SK-N-SH treated with all-trans-retinoic acid at 6 μM for 48 hours (cell line): ENCODE results near the gene HMGCR.

Source experiments
- ARNTL ChIP-seq: fragments of 450-650 bp; formaldehyde crosslinking; IDR thresholded peaks from 2 replicates; pipeline ENCODE4 v1.5.0; 2020; ENCODE audit warnings: low read depth, mild to moderate bottlenecking, moderate library complexity, borderline replicate concordance
- BACH2 ChIP-seq: fragments of 250-450 bp; sonication (Bioruptor Pico); IDR thresholded peaks from 2 replicates; pipeline ENCODE4 v1.9.0; 2021; ENCODE audit warnings: mild to moderate bottlenecking, borderline replicate concordance
- ISL1 ChIP-seq: fragments of 250-450 bp; sonication (Bioruptor Pico); IDR thresholded peaks from 2 replicates; pipeline ENCODE4 v2.1.2; 2022; ENCODE audit warnings: mild to moderate bottlenecking, moderate library complexity
- PPARA ChIP-seq: fragments of 250-450 bp; sonication (Bioruptor Pico); IDR thresholded peaks from 2 replicates; pipeline ENCODE4 v1.5.0; 2020; ENCODE audit warnings: mild to moderate bottlenecking, borderline replicate concordance
- RARB ChIP-seq: fragments of 250-450 bp; sonication (Bioruptor Pico); IDR thresholded peaks from 2 replicates; pipeline ENCODE4 v1.8.0; 2021; ENCODE audit warnings: mild to moderate bottlenecking, moderate library complexity
- SNAI2 ChIP-seq: fragments of 250-450 bp; sonication (Bioruptor Pico); IDR thresholded peaks from 2 replicates; pipeline ENCODE4 v1.5.0; 2020; ENCODE audit warnings: mild to moderate bottlenecking, moderate library complexity
- TCF4 ChIP-seq: fragments of 250-450 bp; sonication (Bioruptor Pico); IDR thresholded peaks from 2 replicates; pipeline ENCODE4 v1.8.0; 2021; ENCODE audit warnings: mild to moderate bottlenecking, moderate library complexity, borderline replicate concordance
- ZC3H10 ChIP-seq: fragments of 250-450 bp; sonication (Bioruptor Pico); IDR thresholded peaks from 2 replicates; pipeline ENCODE4 v1.5.1; 2021; ENCODE audit warnings: mild to moderate bottlenecking, moderate library complexity
- ZFP30 ChIP-seq: fragments of 450-650 bp; formaldehyde crosslinking; IDR thresholded peaks from 2 replicates; pipeline ENCODE4 v1.5.0; 2022; ENCODE audit warnings: mild to moderate bottlenecking, moderate library complexity
- TF ChIP-seq, protein P1 (sequence below): fragments of 250-450 bp; sonication (Bioruptor Pico); IDR thresholded peaks from 2 replicates; pipeline ENCODE4 v1.8.0; 2021; ENCODE audit warnings: low read depth, mild to moderate bottlenecking, moderate library complexity, borderline replicate concordance

DNA sequence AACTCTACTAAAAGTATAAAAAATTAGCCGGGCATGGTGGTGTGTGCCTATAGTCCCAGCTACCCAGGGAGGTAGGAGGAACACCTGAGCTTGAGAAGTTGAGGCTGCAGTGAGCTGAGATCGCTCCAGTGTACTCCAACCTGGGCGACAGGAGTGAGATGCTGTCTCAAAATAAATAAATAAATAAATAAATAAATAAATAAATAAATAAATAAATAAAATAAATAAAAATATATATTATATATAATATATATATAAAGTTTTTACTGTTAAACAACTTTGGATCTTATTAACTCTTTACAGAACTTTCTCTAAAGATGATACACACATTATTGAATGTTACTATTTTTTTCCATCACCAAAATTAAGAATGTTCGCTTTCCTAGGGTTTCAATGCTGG, 38.4 kb downstream of the HMGCR start:
- no peak for TF ChIP-seq PPARA (CRISPR knock-in tag)
- no peak for TF ChIP-seq SNAI2 (CRISPR knock-in tag)
- TF ChIP-seq TCF4 = no peak
- TF ChIP-seq ISL1 (CRISPR knock-in tag) = no peak
- TF ChIP-seq, protein P1, sequence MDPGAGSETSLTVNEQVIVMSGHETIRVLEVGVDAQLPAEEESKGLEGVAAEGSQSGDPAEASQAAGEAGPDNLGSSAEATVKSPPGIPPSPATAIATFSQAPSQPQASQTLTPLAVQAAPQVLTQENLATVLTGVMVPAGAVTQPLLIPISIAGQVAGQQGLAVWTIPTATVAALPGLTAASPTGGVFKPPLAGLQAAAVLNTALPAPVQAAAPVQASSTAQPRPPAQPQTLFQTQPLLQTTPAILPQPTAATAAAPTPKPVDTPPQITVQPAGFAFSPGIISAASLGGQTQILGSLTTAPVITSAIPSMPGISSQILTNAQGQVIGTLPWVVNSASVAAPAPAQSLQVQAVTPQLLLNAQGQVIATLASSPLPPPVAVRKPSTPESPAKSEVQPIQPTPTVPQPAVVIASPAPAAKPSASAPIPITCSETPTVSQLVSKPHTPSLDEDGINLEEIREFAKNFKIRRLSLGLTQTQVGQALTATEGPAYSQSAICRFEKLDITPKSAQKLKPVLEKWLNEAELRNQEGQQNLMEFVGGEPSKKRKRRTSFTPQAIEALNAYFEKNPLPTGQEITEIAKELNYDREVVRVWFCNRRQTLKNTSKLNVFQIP (CRISPR knock-in tag) = no peak
- TF ChIP-seq RARB (CRISPR knock-in tag) = no peak
- no peak for TF ChIP-seq ARNTL (CRISPR knock-in tag)
- no peak for TF ChIP-seq BACH2
- TF ChIP-seq ZC3H10 = no peak
- no peak for TF ChIP-seq ZFP30 (CRISPR knock-in tag)
